A549 (cell line): ENCODE data around the gene IFI44L. TPM values are rescaled to one million over a fixed set of nuclear protein-coding genes. Genes with fewer than 3 reads are reported as not detected.

Experiments
- ATAC-seq, 2 experiments: fragments of 200-7000 bp in 1 of 2; fragments of >200 bp in 1 of 2; cut with Nextera tagmentation in 1 of 2; cut with Tn5 transposase in 1 of 2; 3 replicates each; pipeline versions ENCODE4 v1.8.0 to v1.9.1; 2018 to 2020; ENCODE audit warnings: mild to moderate bottlenecking in 1 of 2, moderate library complexity in 1 of 2
- CTCF ChIA-PET: fragments of 300-600 bp; sonication (Branson Sonifier 250); formaldehyde crosslinking; extraction: SDS; loops from one replicate; lab custom pipeline; 2021; ENCODE audit warnings: antibody characterized with exemption, inconsistent platforms; lab: Yijun Ruan, JAX
- POLR2A ChIA-PET: fragments of 350-600 bp; formaldehyde crosslinking; extraction: SDS; loops from one replicate; lab custom pipeline; 2021; ENCODE audit warnings: antibody characterized with exemption, inconsistent platforms; lab: Yijun Ruan, JAX
- DNase-seq, 2 experiments: peaks; one replicate each; pipeline versions ENCODE4 v3.0.0 to v3.0.0-alpha.2; 2011 to 2016; ENCODE audit warnings: low read depth in 1 of 2, low spot score in 1 of 2
- FAIRE-seq: peaks from 2 replicates; lab custom pipeline; 2011; peaks lifted over from hg19 to GRCh38; lab: Jason Lieb, UNC
- H3K27ac ChIP-seq, 2 experiments: fragments of >200 bp; sonication (Bioruptor Twin); formaldehyde crosslinking; 3 replicates each; pipeline ENCODE4 v1.5.1; 2016 to 2017
- H3K4me1 ChIP-seq: fragments of >200 bp; sonication (Bioruptor Twin); formaldehyde crosslinking; 3 replicates; pipeline ENCODE4 v1.6.1; 2016
- H3K4me2 ChIP-seq: fragments of >200 bp; sonication (Bioruptor Twin); formaldehyde crosslinking; 3 replicates; pipeline ENCODE4 v1.6.1; 2016
- H3K4me3 ChIP-seq: fragments of >200 bp; sonication (Bioruptor Twin); formaldehyde crosslinking; 3 replicates; pipeline ENCODE4 v1.5.1; 2016
- H3K9me3 ChIP-seq: fragments of >200 bp; sonication (Bioruptor Twin); formaldehyde crosslinking; 3 replicates; pipeline ENCODE4 v1.6.1; 2016
- BCL3 ChIP-seq: fragments of >200 bp; sonication (Bioruptor Twin); formaldehyde crosslinking; IDR thresholded peaks from 3 replicates; pipeline ENCODE4 v1.6.1; 2016
- CBX2 ChIP-seq: fragments of 200-600 bp; sonication (generic); IDR thresholded peaks from 2 replicates; pipeline ENCODE4 v1.6.1; 2016; ENCODE audit warnings: low read depth, mild to moderate bottlenecking, borderline replicate concordance
- CEBPB ChIP-seq, 2 experiments: fragments of >200 bp in 1 of 2; sonication (Bioruptor Twin) in 1 of 2; formaldehyde crosslinking in 1 of 2; IDR thresholded peaks; 2 replicates each; pipeline ENCODE4 v1.6.1; 2012 to 2016
- CHD2 ChIP-seq: fragments of 150-350 bp; IDR thresholded peaks from 2 replicates; pipeline ENCODE4 v1.6.1; 2014; ENCODE audit warnings: low read length; ENCODE audit not compliant: partially characterized antibody
- CHD4 ChIP-seq: fragments of 200-600 bp; sonication (generic); IDR thresholded peaks from 2 replicates; pipeline ENCODE4 v1.6.1; 2016; ENCODE audit warnings: antibody characterized with exemption, mild to moderate bottlenecking, borderline replicate concordance
- EHF ChIP-seq: fragments of 250-450 bp; sonication (Bioruptor Pico); IDR thresholded peaks from 2 replicates; pipeline ENCODE4 v1.5.0; 2020; ENCODE audit warnings: mild to moderate bottlenecking
- EHMT2 ChIP-seq: fragments of 200-600 bp; sonication (generic); IDR thresholded peaks from 2 replicates; pipeline ENCODE4 v1.6.1; 2016; ENCODE audit warnings: antibody characterized with exemption, low read depth, mild to moderate bottlenecking, moderate library complexity
- ESRRA ChIP-seq: fragments of 150-350 bp; IDR thresholded peaks from 2 replicates; pipeline ENCODE4 v1.6.1; 2014; ENCODE audit warnings: mild to moderate bottlenecking, low read length, borderline replicate concordance
- HOXA7 ChIP-seq: fragments of 250-450 bp; sonication (Bioruptor Pico); IDR thresholded peaks from 2 replicates; pipeline ENCODE4 v1.5.0; 2020; ENCODE audit warnings: mild to moderate bottlenecking, moderate library complexity
- HOXB13 ChIP-seq: fragments of 250-450 bp; sonication (Bioruptor Pico); IDR thresholded peaks from 2 replicates; pipeline ENCODE4 v1.5.0; 2020; ENCODE audit warnings: low read depth, mild to moderate bottlenecking, moderate library complexity
- HOXB5 ChIP-seq: fragments of 250-450 bp; sonication (Bioruptor Pico); IDR thresholded peaks from 2 replicates; pipeline ENCODE4 v1.5.0; 2020; ENCODE audit warnings: mild to moderate bottlenecking, moderate library complexity
- KDM1A ChIP-seq: fragments of 200-600 bp; sonication (generic); IDR thresholded peaks from 2 replicates; pipeline ENCODE4 v1.6.1; 2016; ENCODE audit warnings: low read depth, mild to moderate bottlenecking
- MAZ ChIP-seq: fragments of 150-350 bp; IDR thresholded peaks from 2 replicates; pipeline ENCODE4 v1.6.1; 2014; ENCODE audit warnings: antibody characterized with exemption, low read depth, low read length, borderline replicate concordance
- NFE2L2 ChIP-seq: fragments of 150-350 bp; conservative IDR thresholded peaks from 2 replicates; pipeline ENCODE4 v1.6.1; 2014; ENCODE audit warnings: low read length
- NPAS2 ChIP-seq: fragments of 250-450 bp; sonication (Bioruptor Pico); IDR thresholded peaks from 2 replicates; pipeline ENCODE4 v1.8.0; 2022; ENCODE audit warnings: mild to moderate bottlenecking, moderate library complexity, borderline replicate concordance
- RCOR1 ChIP-seq: fragments of 150-350 bp; IDR thresholded peaks from 2 replicates; pipeline ENCODE4 v1.6.1; 2014; ENCODE audit warnings: antibody characterized with exemption, low read length, low read depth
- RFX5 ChIP-seq: fragments of 450-650 bp; IDR thresholded peaks from 2 replicates; pipeline ENCODE4 v1.7.1; 2014; ENCODE audit warnings: antibody characterized with exemption, mild to moderate bottlenecking, moderate library complexity
- RNF2 ChIP-seq: fragments of 200-600 bp; sonication (generic); IDR thresholded peaks from 2 replicates; pipeline ENCODE4 v1.6.1; 2016; ENCODE audit warnings: low read depth, mild to moderate bottlenecking, antibody characterized with exemption, moderate library complexity, borderline replicate concordance
- WGBS: methylation state at CpG from one replicate; pipeline ENCODE4 v1.1.6; 2017; ENCODE audit errors: missing lambda C conversion rate; 5-methylcytosine and 5-hydroxymethylcytosine counted together
- polyA plus RNA-seq, 4 experiments: library from polyadenylated mRNA; depleted of rRNA in 3 of 4; stranded (reverse); fragments of >200 nt; fragmentation: RNase III in 1 of 4; extraction: RNeasy Plus Mini Kit Qiagen cat#74134 plus additional on column Dnase treatment in 1 of 4; gene quantifications; 2 replicates in 3 of 4; 3 replicates in 1 of 4; pipeline ENCODE4 v1.2.3, GENCODE V29; 2011 to 2017
- TF ChIP-seq, protein P1 (sequence below): fragments of >200 bp; sonication (Bioruptor Twin); formaldehyde crosslinking; IDR thresholded peaks from 2 replicates; pipeline ENCODE4 v1.6.1; 2016
- TF ChIP-seq, protein P2 (sequence below): fragments of 250-450 bp; sonication (Bioruptor Pico); IDR thresholded peaks from 2 replicates; pipeline ENCODE4 v1.5.0; 2021; ENCODE audit warnings: mild to moderate bottlenecking, moderate library complexity, borderline replicate concordance
- TF ChIP-seq, protein P3 (sequence below): IDR thresholded peaks from 2 replicates; pipeline ENCODE4 v1.6.1; 2012

Gene IFI44L
- polyA plus RNA-seq, 2 of the 4 experiments (the other 2 are of a cell fraction) = 0.05 TPM; not detected in 1

DNA sequence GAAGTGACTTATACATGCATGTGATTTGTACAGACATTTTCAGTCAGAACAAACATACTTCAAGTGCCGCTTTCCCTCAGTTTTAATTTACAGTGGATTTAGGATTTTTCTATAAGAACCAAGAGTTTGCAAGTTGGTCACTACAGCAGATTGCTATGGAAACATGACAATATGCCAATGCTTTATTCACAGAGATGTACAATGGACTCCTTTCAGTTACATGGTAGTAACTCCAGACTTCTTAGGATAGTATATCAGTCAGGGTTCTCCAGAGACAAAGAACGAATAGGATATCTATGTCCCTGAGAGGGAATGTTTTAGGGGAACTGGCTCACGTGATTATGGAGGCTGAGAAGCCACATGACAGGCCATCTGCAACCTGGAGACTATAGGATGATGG is 56.7 kb downstream of the IFI44L start:
- H3K27ac ChIP-seq = no peak overlapping the region
- POLR2A ChIA-PET = no interaction called here
- ATAC-seq = no peak
- 6% methylated on average over 3 of the region's 3 CpGs for WGBS
- CTCF ChIA-PET = interaction anchor here (1.4 to 2.9 kb wide), 2 partner anchors 11 to 531 kb away, joined by 3 to 7 read pairs; no protein-coding TSS in a partner anchor
- no peaks in the 10 kb centered on the region for H3K4me1 ChIP-seq
- no peak for DNase-seq
- FAIRE-seq = no peak
- H3K4me3 ChIP-seq = no peak overlapping the region
- no peaks in the 10 kb centered on the region for H3K9me3 ChIP-seq
- no peak for TF ChIP-seq CHD2
- TF ChIP-seq, all 56 proteins: peak for 0
- no peak overlapping the region for H3K4me2 ChIP-seq

- ATAC-seq (no peak), FAIRE-seq (no peak), DNase-seq (no peak)
- ChIA-PET POLR2A (no interaction called here), CTCF (interaction anchor here (1.1 to 2.9 kb wide), 4 partner anchors 10 to 532 kb away, joined by 3 to 10 read pairs (median 5); no protein-coding TSS in a partner anchor)
- Histone ChIP-seq H3K27ac (no peak overlapping the region), H3K9me3 (no peaks in the 10 kb centered on the region), H3K4me3 (no peak overlapping the region), H3K4me2 (no peak overlapping the region), H3K4me1 (no peaks in the 10 kb centered on the region)
- 31% methylated on average over 3 of the region's 3 CpGs for WGBS
- TF ChIP-seq CHD2 (no peak), CHD4 (no peak)
- TF ChIP-seq, protein P1, sequence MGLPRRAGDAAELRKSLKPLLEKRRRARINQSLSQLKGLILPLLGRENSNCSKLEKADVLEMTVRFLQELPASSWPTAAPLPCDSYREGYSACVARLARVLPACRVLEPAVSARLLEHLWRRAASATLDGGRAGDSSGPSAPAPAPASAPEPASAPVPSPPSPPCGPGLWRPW = no peak
These were observed 57.5 kb downstream of the IFI44L start for GRCh38 chr1:78677788-78678187.

DNA sequence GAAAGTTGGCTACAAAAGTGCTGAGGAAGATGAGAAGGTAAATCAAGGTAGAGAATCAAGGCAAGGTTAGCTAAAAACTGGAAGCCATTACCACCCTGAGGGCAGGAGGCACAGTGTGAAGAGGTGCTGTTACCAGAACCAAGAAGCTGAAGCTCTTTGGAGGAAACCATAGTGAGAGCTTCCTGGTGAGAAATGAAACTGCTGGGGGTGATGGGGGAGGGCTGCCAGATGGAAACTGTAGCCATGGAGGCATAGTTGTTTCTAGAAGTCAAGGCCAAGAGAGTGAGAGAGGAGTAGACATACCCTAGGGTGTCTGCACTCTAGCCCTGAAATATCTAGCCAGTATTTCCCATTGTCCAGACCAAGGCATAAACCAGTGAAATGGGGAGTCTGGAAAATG is 58.1 kb downstream of the IFI44L start:
- H3K4me2 ChIP-seq = no peak overlapping the region
- ChIA-PET POLR2A (no interaction called here), CTCF (interaction anchor here (1.1 to 2.9 kb wide), 4 partner anchors 10 to 532 kb away, joined by 3 to 10 read pairs (median 5); no protein-coding TSS in a partner anchor)
- FAIRE-seq (no peak), ATAC-seq (no peak), DNase-seq (no peak)
- H3K27ac ChIP-seq = no peak overlapping the region
- H3K4me3 ChIP-seq = no peak overlapping the region
- H3K4me1 ChIP-seq = no peaks in the 10 kb centered on the region
- no peak for TF ChIP-seq NPAS2 (CRISPR knock-in tag)
- TF ChIP-seq, protein P1 = no peak
- no peak for TF ChIP-seq RCOR1
- TF ChIP-seq RNF2 = no peak
- TF ChIP-seq, protein P2, sequence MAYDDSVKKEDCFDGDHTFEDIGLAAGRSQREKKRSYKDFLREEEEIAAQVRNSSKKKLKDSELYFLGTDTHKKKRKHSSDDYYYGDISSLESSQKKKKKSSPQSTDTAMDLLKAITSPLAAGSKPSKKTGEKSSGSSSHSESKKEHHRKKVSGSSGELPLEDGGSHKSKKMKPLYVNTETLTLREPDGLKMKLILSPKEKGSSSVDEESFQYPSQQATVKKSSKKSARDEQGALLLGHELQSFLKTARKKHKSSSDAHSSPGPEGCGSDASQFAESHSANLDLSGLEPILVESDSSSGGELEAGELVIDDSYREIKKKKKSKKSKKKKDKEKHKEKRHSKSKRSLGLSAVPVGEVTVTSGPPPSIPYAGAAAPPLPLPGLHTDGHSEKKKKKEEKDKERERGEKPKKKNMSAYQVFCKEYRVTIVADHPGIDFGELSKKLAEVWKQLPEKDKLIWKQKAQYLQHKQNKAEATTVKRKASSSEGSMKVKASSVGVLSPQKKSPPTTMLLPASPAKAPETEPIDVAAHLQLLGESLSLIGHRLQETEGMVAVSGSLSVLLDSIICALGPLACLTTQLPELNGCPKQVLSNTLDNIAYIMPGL (CRISPR knock-in tag) = no peak
- no peak for TF ChIP-seq RFX5
- no peak for TF ChIP-seq MAZ
- TF ChIP-seq, protein P3, sequence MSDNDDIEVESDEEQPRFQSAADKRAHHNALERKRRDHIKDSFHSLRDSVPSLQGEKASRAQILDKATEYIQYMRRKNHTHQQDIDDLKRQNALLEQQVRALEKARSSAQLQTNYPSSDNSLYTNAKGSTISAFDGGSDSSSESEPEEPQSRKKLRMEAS = no peak
- no peak for TF ChIP-seq KDM1A
- TF ChIP-seq HOXA7 (CRISPR knock-in tag) = no peak
- TF ChIP-seq CBX2 = no peak
- no peak for TF ChIP-seq EHF (CRISPR knock-in tag)
- TF ChIP-seq BCL3 = no peak
- no peak for TF ChIP-seq HOXB13 (CRISPR knock-in tag)
- no peak for TF ChIP-seq NFE2L2
- TF ChIP-seq EHMT2 = no peak
- no peak for TF ChIP-seq ESRRA
- no peak for TF ChIP-seq HOXB5 (CRISPR knock-in tag)
- TF ChIP-seq CHD4 = no peak
- no peak for TF ChIP-seq CEBPB (IDR thresholded peaks at IDR 0.05)
- H3K9me3 ChIP-seq = no peaks in the 10 kb centered on the region
